22Rv1 (cell line): ENCODE results near the gene OSTF1.

Experiments
- CTCF ChIP-seq: fragments of 450-650 bp; IDR thresholded peaks from 2 replicates; pipeline ENCODE4 v1.5.1; 2017; ENCODE audit warnings: mild to moderate bottlenecking
- ZFX ChIP-seq: fragments of 450-650 bp; IDR thresholded peaks from 2 replicates; pipeline ENCODE4 v1.6.1; 2017; ENCODE audit warnings: antibody characterized with exemption, borderline replicate concordance

DNA sequence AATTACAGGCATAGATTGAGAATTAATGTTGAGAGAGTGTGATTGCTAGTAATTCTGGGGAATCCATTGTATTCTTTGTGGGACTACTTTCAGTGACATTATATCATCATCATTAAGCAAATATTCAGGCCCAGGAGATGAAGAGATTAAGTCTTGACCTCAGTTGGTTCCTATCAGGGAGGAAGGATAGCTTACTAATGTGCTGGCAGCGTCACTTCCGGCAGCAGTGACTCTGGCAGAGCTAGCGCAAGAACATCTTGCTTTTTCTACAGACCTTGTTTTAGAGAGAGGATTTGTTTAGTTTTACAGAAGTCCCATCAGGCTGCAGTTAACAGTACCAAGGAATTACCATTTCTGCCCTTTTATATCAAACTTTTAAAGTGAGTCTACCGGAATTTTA lies 20.3 kb downstream of the OSTF1 start:
- TF ChIP-seq CTCF (no peak), ZFX (no peak)
